WTC11 (cell line): Measurements from ENCODE around the gene ATP8B4. TPM values are rescaled to one million over a fixed set of nuclear protein-coding genes. Genes with fewer than 3 reads are reported as not detected.

Experiments used
- ATAC-seq: fragments of 200-7000 bp; cut with Tn5 transposase; 2 replicates; pipeline ENCODE4 v1.10.0; 2021; ENCODE audit warnings: mild to moderate bottlenecking, moderate library complexity
- CTCF ChIA-PET: fragments of 300-600 bp; sonication (Branson Sonifier 250); formaldehyde crosslinking; loops from one replicate; lab custom pipeline; 2021; ENCODE audit warnings: antibody characterized with exemption; lab: Charles Lee
- POLR2A ChIA-PET: fragments of 350-600 bp; sonication (Branson Sonifier 250); formaldehyde crosslinking; loops from one replicate; lab custom pipeline; 2021; ENCODE audit warnings: antibody characterized with exemption; lab: Charles Lee
- DNase-seq: peaks from one replicate; pipeline ENCODE4 v3.0.0; 2021; ENCODE audit warnings: low spot score
- H3K27ac Mint-ChIP-seq: 2 replicates; pipeline ENCODE4 v1.8.0; 2021; ENCODE audit warnings: mixed read lengths
- H3K27me3 Mint-ChIP-seq: 2 replicates; pipeline ENCODE4 v1.8.0; 2021; ENCODE audit warnings: low read depth, mild to moderate bottlenecking, moderate library complexity, mixed read lengths
- H3K36me3 Mint-ChIP-seq: 2 replicates; pipeline ENCODE4 v1.8.0; 2021; ENCODE audit warnings: mixed read lengths
- H3K4me1 Mint-ChIP-seq: 2 replicates; pipeline ENCODE4 v1.8.0; 2022; ENCODE audit warnings: mixed read lengths
- H3K4me3 Mint-ChIP-seq: 2 replicates; pipeline ENCODE4 v1.8.0; 2021; ENCODE audit warnings: mild to moderate bottlenecking, moderate library complexity, mixed read lengths
- H3K9me3 Mint-ChIP-seq: 2 replicates; pipeline ENCODE4 v1.8.0; 2021; ENCODE audit warnings: mixed read lengths
- CREM ChIP-seq: sonication (generic); formaldehyde crosslinking; IDR thresholded peaks from 2 replicates; pipeline ENCODE4 v1.8.1; 2022; ENCODE audit warnings: mild to moderate bottlenecking, missing genetic modification reagents, moderate library complexity
- EMX1 ChIP-seq: fragments of 250-450 bp; sonication (Bioruptor Pico); IDR thresholded peaks from 2 replicates; pipeline ENCODE4 v1.8.0; 2021; ENCODE audit warnings: mild to moderate bottlenecking
- FOXJ3 ChIP-seq: sonication (generic); formaldehyde crosslinking; IDR thresholded peaks from 2 replicates; pipeline ENCODE4 v1.9.0; 2021; ENCODE audit warnings: missing genetic modification reagents, mild to moderate bottlenecking, borderline replicate concordance
- HMGA2 ChIP-seq: fragments of 250-450 bp; sonication (Bioruptor Pico); IDR thresholded peaks from 2 replicates; pipeline ENCODE4 v1.4.0; 2021; ENCODE audit warnings: mild to moderate bottlenecking, moderate library complexity
- MXD4 ChIP-seq: fragments of 250-450 bp; sonication (Bioruptor Pico); IDR thresholded peaks from 2 replicates; pipeline ENCODE4 v1.8.0; 2021; ENCODE audit warnings: mild to moderate bottlenecking, moderate library complexity, borderline replicate concordance
- NFATC4 ChIP-seq: fragments of 250-450 bp; sonication (Bioruptor Pico); IDR thresholded peaks from 2 replicates; pipeline ENCODE4 v1.9.0; 2021; ENCODE audit warnings: mild to moderate bottlenecking
- RELA ChIP-seq: sonication (generic); formaldehyde crosslinking; IDR thresholded peaks from 2 replicates; pipeline ENCODE4 v1.8.1; 2022; ENCODE audit warnings: missing genetic modification reagents, mild to moderate bottlenecking, borderline replicate concordance
- ZNF317 ChIP-seq: sonication (generic); formaldehyde crosslinking; IDR thresholded peaks from 2 replicates; pipeline ENCODE4 v1.8.1; 2023; ENCODE audit warnings: low read depth, mild to moderate bottlenecking, moderate library complexity, missing genetic modification reagents, borderline replicate concordance
- total RNA-seq: library from RNA; stranded (reverse); gene quantifications from 3 replicates; pipeline ENCODE4 v1.2.3, GENCODE V29; 2021
- TF ChIP-seq, protein P1 (sequence below): fragments of 250-450 bp; sonication (Bioruptor Pico); IDR thresholded peaks from 2 replicates; pipeline ENCODE4 v1.8.0; 2021; ENCODE audit warnings: mild to moderate bottlenecking
- TF ChIP-seq, protein P2 (sequence below): sonication (generic); formaldehyde crosslinking; IDR thresholded peaks from 2 replicates; pipeline ENCODE4 v1.8.1; 2022; ENCODE audit warnings: missing genetic modification reagents, borderline replicate concordance
- TF ChIP-seq, protein P3 (sequence below): sonication (generic); formaldehyde crosslinking; IDR thresholded peaks from 2 replicates; pipeline ENCODE4 v1.8.1; 2022; ENCODE audit warnings: mild to moderate bottlenecking, moderate library complexity, missing genetic modification reagents
- TF ChIP-seq, protein P4 (sequence below): sonication (generic); formaldehyde crosslinking; IDR thresholded peaks from 2 replicates; pipeline ENCODE4 v1.8.1; 2023; ENCODE audit warnings: mild to moderate bottlenecking, missing genetic modification reagents
- TF ChIP-seq, protein P5 (sequence below): sonication (generic); formaldehyde crosslinking; IDR thresholded peaks from 2 replicates; pipeline ENCODE4 v1.8.0; 2022; ENCODE audit warnings: mild to moderate bottlenecking, missing genetic modification reagents
- TF ChIP-seq, protein P6 (sequence below): fragments of 250-450 bp; sonication (Bioruptor Pico); IDR thresholded peaks from 2 replicates; pipeline ENCODE4 v2.1.2; 2022; ENCODE audit warnings: mild to moderate bottlenecking, moderate library complexity
- TF ChIP-seq, protein P7 (sequence below): sonication (generic); formaldehyde crosslinking; IDR thresholded peaks from 2 replicates; pipeline ENCODE4 v1.8.1; 2023; ENCODE audit warnings: mild to moderate bottlenecking, missing genetic modification reagents, borderline replicate concordance

The ATP8B4 gene
- total RNA-seq, 1 experiment from 2014 or later, result 0.37 TPM

DNA sequence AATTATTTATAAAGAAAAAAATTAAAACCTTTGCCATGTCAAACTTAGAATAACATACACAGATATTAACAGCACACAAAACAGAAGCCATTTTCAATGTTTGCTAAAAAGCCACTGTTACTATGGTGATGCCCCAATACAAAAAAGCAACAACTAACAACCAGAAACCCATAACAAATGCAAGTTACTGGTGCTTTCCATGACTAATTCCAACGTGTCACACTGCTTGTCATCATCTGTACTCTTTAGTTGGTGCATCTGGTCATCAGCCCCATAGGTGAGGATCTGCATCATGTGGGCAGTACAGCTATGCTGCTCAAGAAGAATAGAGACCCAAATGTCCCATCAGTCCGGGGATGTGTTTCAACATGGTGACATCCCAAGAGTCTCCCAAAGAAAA is 52.8 kb downstream of the ATP8B4 start:
- ChIA-PET CTCF (no interaction called here), POLR2A (interaction anchor here (0.6 kb wide), 1 partner anchor 475 kb away, joined by 3 read pairs; no protein-coding TSS in a partner anchor)
- TF ChIP-seq, protein P1, sequence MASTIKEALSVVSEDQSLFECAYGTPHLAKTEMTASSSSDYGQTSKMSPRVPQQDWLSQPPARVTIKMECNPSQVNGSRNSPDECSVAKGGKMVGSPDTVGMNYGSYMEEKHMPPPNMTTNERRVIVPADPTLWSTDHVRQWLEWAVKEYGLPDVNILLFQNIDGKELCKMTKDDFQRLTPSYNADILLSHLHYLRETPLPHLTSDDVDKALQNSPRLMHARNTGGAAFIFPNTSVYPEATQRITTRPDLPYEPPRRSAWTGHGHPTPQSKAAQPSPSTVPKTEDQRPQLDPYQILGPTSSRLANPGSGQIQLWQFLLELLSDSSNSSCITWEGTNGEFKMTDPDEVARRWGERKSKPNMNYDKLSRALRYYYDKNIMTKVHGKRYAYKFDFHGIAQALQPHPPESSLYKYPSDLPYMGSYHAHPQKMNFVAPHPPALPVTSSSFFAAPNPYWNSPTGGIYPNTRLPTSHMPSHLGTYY, result no peak
- TF ChIP-seq, protein P2, sequence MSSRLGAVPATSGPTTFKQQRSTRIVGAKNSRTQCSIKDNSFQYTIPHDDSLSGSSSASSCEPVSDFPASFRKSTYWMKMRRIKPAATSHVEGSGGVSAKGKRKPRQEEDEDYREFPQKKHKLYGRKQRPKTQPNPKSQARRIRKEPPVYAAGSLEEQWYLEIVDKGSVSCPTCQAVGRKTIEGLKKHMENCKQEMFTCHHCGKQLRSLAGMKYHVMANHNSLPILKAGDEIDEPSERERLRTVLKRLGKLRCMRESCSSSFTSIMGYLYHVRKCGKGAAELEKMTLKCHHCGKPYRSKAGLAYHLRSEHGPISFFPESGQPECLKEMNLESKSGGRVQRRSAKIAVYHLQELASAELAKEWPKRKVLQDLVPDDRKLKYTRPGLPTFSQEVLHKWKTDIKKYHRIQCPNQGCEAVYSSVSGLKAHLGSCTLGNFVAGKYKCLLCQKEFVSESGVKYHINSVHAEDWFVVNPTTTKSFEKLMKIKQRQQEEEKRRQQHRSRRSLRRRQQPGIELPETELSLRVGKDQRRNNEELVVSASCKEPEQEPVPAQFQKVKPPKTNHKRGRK (CRISPR knock-in tag), result no peak
- no peak for TF ChIP-seq CREM (CRISPR knock-in tag)
- no peak for TF ChIP-seq MXD4
- no peak for TF ChIP-seq RELA
- no peak for TF ChIP-seq EMX1 (CRISPR knock-in tag)
- TF ChIP-seq, protein P3, sequence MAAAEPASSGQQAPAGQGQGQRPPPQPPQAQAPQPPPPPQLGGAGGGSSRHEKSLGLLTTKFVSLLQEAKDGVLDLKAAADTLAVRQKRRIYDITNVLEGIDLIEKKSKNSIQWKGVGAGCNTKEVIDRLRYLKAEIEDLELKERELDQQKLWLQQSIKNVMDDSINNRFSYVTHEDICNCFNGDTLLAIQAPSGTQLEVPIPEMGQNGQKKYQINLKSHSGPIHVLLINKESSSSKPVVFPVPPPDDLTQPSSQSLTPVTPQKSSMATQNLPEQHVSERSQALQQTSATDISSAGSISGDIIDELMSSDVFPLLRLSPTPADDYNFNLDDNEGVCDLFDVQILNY (CRISPR knock-in tag), result no peak
- TF ChIP-seq, protein P4, sequence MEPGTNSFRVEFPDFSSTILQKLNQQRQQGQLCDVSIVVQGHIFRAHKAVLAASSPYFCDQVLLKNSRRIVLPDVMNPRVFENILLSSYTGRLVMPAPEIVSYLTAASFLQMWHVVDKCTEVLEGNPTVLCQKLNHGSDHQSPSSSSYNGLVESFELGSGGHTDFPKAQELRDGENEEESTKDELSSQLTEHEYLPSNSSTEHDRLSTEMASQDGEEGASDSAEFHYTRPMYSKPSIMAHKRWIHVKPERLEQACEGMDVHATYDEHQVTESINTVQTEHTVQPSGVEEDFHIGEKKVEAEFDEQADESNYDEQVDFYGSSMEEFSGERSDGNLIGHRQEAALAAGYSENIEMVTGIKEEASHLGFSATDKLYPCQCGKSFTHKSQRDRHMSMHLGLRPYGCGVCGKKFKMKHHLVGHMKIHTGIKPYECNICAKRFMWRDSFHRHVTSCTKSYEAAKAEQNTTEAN (CRISPR knock-in tag), result no peak
- no peak for TF ChIP-seq HMGA2 (CRISPR knock-in tag)
- TF ChIP-seq ZNF317, result no peak
- TF ChIP-seq, protein P5, sequence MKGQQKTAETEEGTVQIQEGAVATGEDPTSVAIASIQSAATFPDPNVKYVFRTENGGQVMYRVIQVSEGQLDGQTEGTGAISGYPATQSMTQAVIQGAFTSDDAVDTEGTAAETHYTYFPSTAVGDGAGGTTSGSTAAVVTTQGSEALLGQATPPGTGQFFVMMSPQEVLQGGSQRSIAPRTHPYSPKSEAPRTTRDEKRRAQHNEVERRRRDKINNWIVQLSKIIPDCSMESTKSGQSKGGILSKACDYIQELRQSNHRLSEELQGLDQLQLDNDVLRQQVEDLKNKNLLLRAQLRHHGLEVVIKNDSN (CRISPR knock-in tag), result no peak
- TF ChIP-seq FOXJ3 (CRISPR knock-in tag), result no peak
- no peak for TF ChIP-seq NFATC4 (CRISPR knock-in tag)
- TF ChIP-seq, protein P6, sequence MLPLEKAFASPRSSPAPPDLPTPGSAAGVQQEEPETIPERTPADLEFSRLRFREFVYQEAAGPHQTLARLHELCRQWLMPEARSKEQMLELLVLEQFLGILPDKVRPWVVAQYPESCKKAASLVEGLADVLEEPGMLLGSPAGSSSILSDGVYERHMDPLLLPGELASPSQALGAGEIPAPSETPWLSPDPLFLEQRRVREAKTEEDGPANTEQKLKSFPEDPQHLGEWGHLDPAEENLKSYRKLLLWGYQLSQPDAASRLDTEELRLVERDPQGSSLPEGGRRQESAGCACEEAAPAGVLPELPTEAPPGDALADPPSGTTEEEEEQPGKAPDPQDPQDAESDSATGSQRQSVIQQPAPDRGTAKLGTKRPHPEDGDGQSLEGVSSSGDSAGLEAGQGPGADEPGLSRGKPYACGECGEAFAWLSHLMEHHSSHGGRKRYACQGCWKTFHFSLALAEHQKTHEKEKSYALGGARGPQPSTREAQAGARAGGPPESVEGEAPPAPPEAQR (CRISPR knock-in tag), result no peak
- TF ChIP-seq, protein P7, sequence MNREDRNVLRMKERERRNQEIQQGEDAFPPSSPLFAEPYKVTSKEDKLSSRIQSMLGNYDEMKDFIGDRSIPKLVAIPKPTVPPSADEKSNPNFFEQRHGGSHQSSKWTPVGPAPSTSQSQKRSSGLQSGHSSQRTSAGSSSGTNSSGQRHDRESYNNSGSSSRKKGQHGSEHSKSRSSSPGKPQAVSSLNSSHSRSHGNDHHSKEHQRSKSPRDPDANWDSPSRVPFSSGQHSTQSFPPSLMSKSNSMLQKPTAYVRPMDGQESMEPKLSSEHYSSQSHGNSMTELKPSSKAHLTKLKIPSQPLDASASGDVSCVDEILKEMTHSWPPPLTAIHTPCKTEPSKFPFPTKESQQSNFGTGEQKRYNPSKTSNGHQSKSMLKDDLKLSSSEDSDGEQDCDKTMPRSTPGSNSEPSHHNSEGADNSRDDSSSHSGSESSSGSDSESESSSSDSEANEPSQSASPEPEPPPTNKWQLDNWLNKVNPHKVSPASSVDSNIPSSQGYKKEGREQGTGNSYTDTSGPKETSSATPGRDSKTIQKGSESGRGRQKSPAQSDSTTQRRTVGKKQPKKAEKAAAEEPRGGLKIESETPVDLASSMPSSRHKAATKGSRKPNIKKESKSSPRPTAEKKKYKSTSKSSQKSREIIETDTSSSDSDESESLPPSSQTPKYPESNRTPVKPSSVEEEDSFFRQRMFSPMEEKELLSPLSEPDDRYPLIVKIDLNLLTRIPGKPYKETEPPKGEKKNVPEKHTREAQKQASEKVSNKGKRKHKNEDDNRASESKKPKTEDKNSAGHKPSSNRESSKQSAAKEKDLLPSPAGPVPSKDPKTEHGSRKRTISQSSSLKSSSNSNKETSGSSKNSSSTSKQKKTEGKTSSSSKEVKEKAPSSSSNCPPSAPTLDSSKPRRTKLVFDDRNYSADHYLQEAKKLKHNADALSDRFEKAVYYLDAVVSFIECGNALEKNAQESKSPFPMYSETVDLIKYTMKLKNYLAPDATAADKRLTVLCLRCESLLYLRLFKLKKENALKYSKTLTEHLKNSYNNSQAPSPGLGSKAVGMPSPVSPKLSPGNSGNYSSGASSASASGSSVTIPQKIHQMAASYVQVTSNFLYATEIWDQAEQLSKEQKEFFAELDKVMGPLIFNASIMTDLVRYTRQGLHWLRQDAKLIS (CRISPR knock-in tag), result no peak
- Mint-ChIP-seq H3K4me3 (no peak overlapping the region), H3K4me1 (peaks cover 5% of the 10 kb centered on the region), H3K9me3 (no peaks in the 10 kb centered on the region), H3K27me3 (no peaks in the 10 kb centered on the region), H3K36me3 (no peaks in the 10 kb centered on the region), H3K27ac (no peak overlapping the region)
- DNase-seq (no peak), ATAC-seq (no peak)
